PC-9 (cell line): ENCODE data around the gene SLC11A2. TPM values are rescaled to one million over a fixed set of nuclear protein-coding genes. Genes with fewer than 3 reads are reported as not detected.

ENCODE experiments used
- BruUV-seq: library from RNA; stranded (reverse); fragments of 400-500 nt; replicated peaks from 2 replicates; lab custom pipeline; 2021; lab: Mats Ljungman, UMichigan
- CTCF ChIA-PET: fragments of 300-600 bp; sonication (Branson Sonifier 250); formaldehyde crosslinking; loops from one replicate; lab custom pipeline; 2022; ENCODE audit warnings: antibody characterized with exemption; lab: Charles Lee
- POLR2A ChIA-PET: fragments of 300-600 bp; sonication (Branson Sonifier 250); formaldehyde crosslinking; loops from one replicate; lab custom pipeline; 2022; ENCODE audit warnings: antibody characterized with exemption; ENCODE audit not compliant: unreplicated experiment; lab: Charles Lee
- DNase-seq, 2 experiments: peaks; one replicate each; pipeline versions ENCODE4 v3.0.0 to v3.0.0-alpha.2; 2015 to 2022; ENCODE audit warnings: mixed read lengths in 1 of 2
- H2AFZ ChIP-seq: fragments of 200-600 bp; sonication (generic); 2 replicates; pipeline ENCODE4 v1.8.1; 2017; ENCODE audit warnings: antibody characterized with exemption
- H3F3A ChIP-seq: fragments of 200-600 bp; sonication (generic); 2 replicates; pipeline ENCODE4 v1.8.1; 2017; ENCODE audit warnings: antibody characterized with exemption, mild to moderate bottlenecking, low read depth; ENCODE audit not compliant: insufficient read depth
- H3K27ac ChIP-seq: fragments of 200-600 bp; sonication (generic); 2 replicates; pipeline ENCODE4 v1.6.1; 2016; ENCODE audit warnings: mixed run types
- H3K27me3 ChIP-seq: fragments of 200-600 bp; sonication (generic); 2 replicates; pipeline ENCODE4 v1.6.1; 2016; ENCODE audit warnings: low read depth, mixed run types; ENCODE audit not compliant: insufficient read depth
- H3K36me3 ChIP-seq: fragments of 200-600 bp; sonication (generic); 2 replicates; pipeline ENCODE4 v1.6.1; 2016; ENCODE audit warnings: low read depth, mixed run types
- H3K4me1 ChIP-seq: fragments of 200-600 bp; sonication (generic); replicated peaks from 2 replicates; pipeline ENCODE4 v1.6.1; 2016; ENCODE audit warnings: mixed run types; ENCODE audit not compliant: insufficient read depth
- H3K4me2 ChIP-seq: fragments of 200-600 bp; sonication (generic); 2 replicates; pipeline ENCODE4 v1.6.1; 2017; ENCODE audit warnings: mixed run types
- H3K4me3 ChIP-seq: fragments of 200-600 bp; sonication (generic); 2 replicates; pipeline ENCODE4 v1.6.1; 2016; ENCODE audit warnings: mixed run types
- H3K79me2 ChIP-seq: fragments of 200-600 bp; sonication (generic); 2 replicates; pipeline ENCODE4 v1.6.1; 2017; ENCODE audit warnings: low read depth, mixed run types
- H3K9me2 ChIP-seq: fragments of 200-600 bp; sonication (generic); 2 replicates; pipeline ENCODE4 v1.8.1; 2017; ENCODE audit warnings: mild to moderate bottlenecking; ENCODE audit not compliant: insufficient read depth
- H3K9me3 ChIP-seq: fragments of 200-600 bp; sonication (generic); 2 replicates; pipeline ENCODE4 v1.8.1; 2016; ENCODE audit warnings: low read depth; ENCODE audit not compliant: insufficient read depth
- H4K20me1 ChIP-seq: fragments of 200-600 bp; sonication (generic); 2 replicates; pipeline ENCODE4 v1.8.1; 2017; ENCODE audit not compliant: insufficient read depth
- EZH2 ChIP-seq: fragments of 200-600 bp; sonication (generic); IDR thresholded peaks from 2 replicates; pipeline ENCODE4 v1.8.0; 2017; ENCODE audit warnings: antibody characterized with exemption, low read depth
- intact Hi-C: fragments of 100-400 bp; cut with micrococcal nuclease; formaldehyde crosslinking; loops from one replicate; pipeline ENCODE4 v1.10.0; 2022; ENCODE audit not compliant: unreplicated experiment
- total RNA-seq: library from RNA; stranded (reverse); gene quantifications from 2 replicates; pipeline ENCODE4 v1.2.3, GENCODE V29; 2021
- TF ChIP-seq, protein P1 (sequence below): fragments of 200-600 bp; sonication (generic); conservative IDR thresholded peaks from 2 replicates; pipeline ENCODE4 v1.6.1; 2017; ENCODE audit warnings: mixed run types, antibody characterized with exemption, mild to moderate bottlenecking, moderate library complexity

The SLC11A2 gene
- total RNA-seq, 1 experiment from 2014 or later, result 45.7 TPM

DNA sequence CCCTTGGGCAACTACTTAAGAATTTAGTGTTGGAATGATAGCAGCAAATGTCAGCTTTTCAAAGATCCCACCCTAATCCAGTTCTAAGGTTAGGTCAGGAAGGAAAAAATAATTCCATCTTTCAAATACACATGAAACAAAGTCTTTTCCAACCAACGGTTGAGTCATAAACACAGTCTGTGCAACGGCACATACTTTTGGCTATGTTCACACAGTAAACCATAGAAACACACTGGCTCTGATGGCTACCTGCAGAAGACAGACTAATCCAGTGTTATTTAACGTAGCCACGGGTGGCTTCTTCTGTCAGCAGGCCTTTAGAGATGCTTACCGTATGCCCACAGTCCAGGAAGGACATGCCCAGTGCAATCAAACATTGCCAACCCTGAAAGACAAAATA, 38.1 kb downstream of the SLC11A2 start:
- Histone ChIP-seq H2AFZ (no peak overlapping the region), H3K9me2 (no peaks in the 10 kb centered on the region), H3K27ac (no peak overlapping the region), H3K9me3 (no peaks in the 10 kb centered on the region), H3K79me2 (no peaks in the 10 kb centered on the region), H3K4me3 (no peak overlapping the region), H3K27me3 (no peaks in the 10 kb centered on the region), H3K4me2 (no peak overlapping the region), H3F3A (peaks cover 17% of the 10 kb centered on the region; the same call in 1 of the 2 replicates), H3K4me1 (no peaks in the 10 kb centered on the region), H3K36me3 (peaks cover 5% of the 10 kb centered on the region), H4K20me1 (no peaks in the 10 kb centered on the region)
- intact Hi-C loops, result loop anchor here (5.0 kb wide), 2 partner anchors 39 to 486 kb away; partner anchors contain the start of genes DIP2B and SLC11A2
- TF ChIP-seq EZH2, result no peak
- TF ChIP-seq, protein P1, sequence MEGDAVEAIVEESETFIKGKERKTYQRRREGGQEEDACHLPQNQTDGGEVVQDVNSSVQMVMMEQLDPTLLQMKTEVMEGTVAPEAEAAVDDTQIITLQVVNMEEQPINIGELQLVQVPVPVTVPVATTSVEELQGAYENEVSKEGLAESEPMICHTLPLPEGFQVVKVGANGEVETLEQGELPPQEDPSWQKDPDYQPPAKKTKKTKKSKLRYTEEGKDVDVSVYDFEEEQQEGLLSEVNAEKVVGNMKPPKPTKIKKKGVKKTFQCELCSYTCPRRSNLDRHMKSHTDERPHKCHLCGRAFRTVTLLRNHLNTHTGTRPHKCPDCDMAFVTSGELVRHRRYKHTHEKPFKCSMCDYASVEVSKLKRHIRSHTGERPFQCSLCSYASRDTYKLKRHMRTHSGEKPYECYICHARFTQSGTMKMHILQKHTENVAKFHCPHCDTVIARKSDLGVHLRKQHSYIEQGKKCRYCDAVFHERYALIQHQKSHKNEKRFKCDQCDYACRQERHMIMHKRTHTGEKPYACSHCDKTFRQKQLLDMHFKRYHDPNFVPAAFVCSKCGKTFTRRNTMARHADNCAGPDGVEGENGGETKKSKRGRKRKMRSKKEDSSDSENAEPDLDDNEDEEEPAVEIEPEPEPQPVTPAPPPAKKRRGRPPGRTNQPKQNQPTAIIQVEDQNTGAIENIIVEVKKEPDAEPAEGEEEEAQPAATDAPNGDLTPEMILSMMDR, result no peak
- ChIA-PET CTCF (interaction anchor here (0.6 to 1.9 kb wide), 3 partner anchors 40 to 273 kb away, joined by 3 to 11 read pairs (median 6); no protein-coding TSS in a partner anchor), POLR2A (interaction anchor here (0.7 kb wide), 1 partner anchor 163 kb away, joined by 7 read pairs; no protein-coding TSS in a partner anchor)
- DNase-seq, result no peak
- no TSS peak for BruUV-seq

DNA sequence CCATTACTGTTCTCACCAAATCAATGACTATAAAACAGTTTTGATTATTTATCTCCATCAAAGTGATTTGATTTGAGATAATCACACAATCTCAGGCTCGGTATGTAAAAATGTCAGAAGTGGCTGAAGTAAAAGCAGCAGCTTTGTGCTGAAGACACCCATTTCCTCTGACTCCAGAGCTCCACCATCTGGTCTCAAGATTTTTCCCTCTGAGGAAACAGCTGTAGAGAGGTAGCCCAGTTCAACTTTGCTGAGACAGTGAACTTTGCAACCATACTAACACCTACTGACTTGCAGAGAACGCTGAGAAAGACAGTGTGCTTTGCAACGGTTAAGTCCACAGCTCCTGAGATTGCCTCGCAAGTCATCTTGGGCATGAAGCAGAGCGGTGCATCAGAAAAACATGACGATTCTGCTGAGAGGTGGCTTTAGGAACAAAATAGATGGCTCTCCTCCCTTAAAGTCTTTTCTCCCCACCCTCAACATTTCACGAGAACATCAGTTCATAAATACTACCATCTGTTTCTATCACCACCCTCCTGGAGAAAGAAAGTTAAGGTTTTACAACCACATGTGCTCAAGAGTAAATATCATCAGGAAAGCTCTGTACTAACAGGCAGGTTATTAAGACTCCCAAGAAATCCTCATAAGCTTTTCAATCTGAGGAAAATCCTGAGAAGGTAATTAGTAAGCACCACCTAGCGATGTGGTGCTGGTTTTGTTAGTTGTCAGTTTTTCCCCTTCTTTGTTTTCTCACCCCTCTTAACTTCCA, 39.0 kb downstream of the SLC11A2 start:
- no TSS peak for BruUV-seq
- Histone ChIP-seq H3K36me3 (peaks cover 5% of the 10 kb centered on the region), H3K4me1 (no peaks in the 10 kb centered on the region)

DNA sequence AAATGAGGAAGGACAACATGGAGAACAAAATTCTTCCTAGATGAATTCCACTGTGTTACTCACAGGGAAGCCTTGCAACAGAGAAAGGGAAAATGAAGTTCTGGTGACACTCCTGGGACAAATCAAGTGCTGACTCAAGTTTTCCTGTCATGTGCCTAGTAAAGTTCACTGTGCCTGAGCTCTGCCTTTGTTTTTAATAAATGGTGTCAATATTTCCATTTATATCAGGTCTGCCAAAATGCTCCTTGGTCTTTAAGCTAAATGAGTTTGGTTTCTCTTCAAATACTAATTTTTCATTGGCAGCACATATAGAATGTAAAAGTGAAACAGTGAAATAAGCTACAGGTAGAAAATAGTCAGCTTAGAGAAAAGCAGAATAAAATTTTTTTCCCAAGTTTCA, 40.9 kb downstream of the SLC11A2 start:
- H3K4me2 ChIP-seq, result no peak overlapping the region
- TF ChIP-seq, protein P1, result no peak
- no peak for TF ChIP-seq EZH2
- POLR2A ChIA-PET, result no interaction called here
- peaks cover 5% of the 10 kb centered on the region for H3K36me3 ChIP-seq
- no peaks in the 10 kb centered on the region for H4K20me1 ChIP-seq
- no peaks in the 10 kb centered on the region for H3K4me1 ChIP-seq
- H3K27me3 ChIP-seq, result no peaks in the 10 kb centered on the region
- BruUV-seq, result no TSS peak
- CTCF ChIA-PET, result interaction anchor here (0.6 to 1.0 kb wide), 4 partner anchors 99 to 884 kb away, joined by 3 to 7 read pairs (median 6); no protein-coding TSS in a partner anchor
- peak overlapping the region; percentile 9; the same call in 1 of the 2 replicates for H3K27ac ChIP-seq
- peaks cover 20% of the 10 kb centered on the region; the same call in 1 of the 2 replicates for H3F3A ChIP-seq
- no peaks in the 10 kb centered on the region for H3K9me3 ChIP-seq
- no peaks in the 10 kb centered on the region for H3K79me2 ChIP-seq
- no peak overlapping the region for H2AFZ ChIP-seq
- H3K9me2 ChIP-seq, result no peaks in the 10 kb centered on the region
- intact Hi-C loops, result loop anchor here (5.0 kb wide), 2 partner anchors 42 to 483 kb away; partner anchors contain the start of genes DIP2B and SLC11A2
- H3K4me3 ChIP-seq, result no peak overlapping the region
- no peak for DNase-seq

More for the DNA sequence above, 39.0 kb downstream of the SLC11A2 start:
- Histone ChIP-seq H4K20me1 (no peaks in the 10 kb centered on the region), H3K79me2 (no peaks in the 10 kb centered on the region), H3K4me2 (no peak overlapping the region), H3K27ac (no peak overlapping the region), H3F3A (peaks cover 17% of the 10 kb centered on the region; the same call in 1 of the 2 replicates), H3K27me3 (no peaks in the 10 kb centered on the region), H3K9me3 (no peaks in the 10 kb centered on the region), H2AFZ (no peak overlapping the region), H3K9me2 (no peaks in the 10 kb centered on the region), H3K4me3 (no peak overlapping the region)
- peak in 1 of 2 experiments; percentile 18 for DNase-seq
- intact Hi-C loops, result loop anchor here (1.0 to 5.0 kb wide), 4 partner anchors 40 to 485 kb away; partner anchors contain the start of genes ATF1, DIP2B and SLC11A2
- POLR2A ChIA-PET, result interaction anchor here (0.6 to 0.7 kb wide), 2 partner anchors 165 to 338 kb away, joined by 4 to 6 read pairs; no protein-coding TSS in a partner anchor
- CTCF ChIA-PET, result interaction anchor here (0.6 to 1.9 kb wide), 6 partner anchors 41 to 292 kb away, joined by 3 to 11 read pairs (median 5); partner anchors contain the start of gene ATF1
- TF ChIP-seq, protein P1, result peak; percentile 62; the same call in 1 of the 2 replicates
- no peak for TF ChIP-seq EZH2
